ENCODE results near the gene ART3. TPM values are rescaled to one million over a fixed set of nuclear protein-coding genes. Genes with fewer than 3 reads are reported as not detected.

ART3 gene
- polyA plus RNA-seq, 2 donors: 0.29 to 0.31 TPM

DNA sequence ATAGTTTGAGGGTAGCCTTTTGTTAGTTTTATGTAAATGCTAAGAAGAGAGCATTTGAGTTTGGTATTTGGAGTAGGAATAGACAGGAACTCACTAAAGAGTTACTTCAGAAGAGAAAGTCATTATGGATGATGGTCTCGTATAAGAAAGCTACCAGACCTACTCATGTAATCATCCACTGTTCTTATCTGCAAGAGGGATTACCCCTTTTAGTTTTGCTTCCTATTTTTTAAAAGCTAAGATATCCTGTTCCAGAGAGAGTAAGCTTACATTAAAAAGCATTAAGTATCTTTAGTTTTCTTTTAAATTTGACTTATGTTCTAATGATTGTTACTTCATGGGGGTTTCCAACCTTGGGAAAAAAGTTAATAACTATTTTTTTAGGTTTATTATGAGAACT lies 12.5 kb upstream of the ART3 start:
- Histone ChIP-seq H3K4me3 (ENCODE audit: low read depth in 1 of 2, low read length in 2 of 2) (no peak overlapping the region), H3K27ac (ENCODE audit: low read depth in 2 of 2, low read length in 1 of 2) (no peak overlapping the region), H3K4me1 (ENCODE audit: control insufficient read depth in 2 of 2, insufficient read depth in 2 of 2, low read length in 1 of 2) (no peaks in the 10 kb centered on the region), H3K9me3 (ENCODE audit: control insufficient read depth in 2 of 2, insufficient read depth in 1 of 2, low read depth in 1 of 2, low read length in 1 of 2) (no peaks in the 10 kb centered on the region), H3K27me3 (ENCODE audit: control insufficient read depth in 1 of 2, insufficient read depth in 2 of 2, low read length in 2 of 2) (no peaks in the 10 kb centered on the region), H3K36me3 (ENCODE audit: control insufficient read depth in 2 of 2, insufficient read depth in 2 of 2, low read length in 1 of 2) (no peaks in the 10 kb centered on the region)
- 63 to 83% methylated on average over 1 of the region's 1 CpG for WGBS, 2 donors

DNA sequence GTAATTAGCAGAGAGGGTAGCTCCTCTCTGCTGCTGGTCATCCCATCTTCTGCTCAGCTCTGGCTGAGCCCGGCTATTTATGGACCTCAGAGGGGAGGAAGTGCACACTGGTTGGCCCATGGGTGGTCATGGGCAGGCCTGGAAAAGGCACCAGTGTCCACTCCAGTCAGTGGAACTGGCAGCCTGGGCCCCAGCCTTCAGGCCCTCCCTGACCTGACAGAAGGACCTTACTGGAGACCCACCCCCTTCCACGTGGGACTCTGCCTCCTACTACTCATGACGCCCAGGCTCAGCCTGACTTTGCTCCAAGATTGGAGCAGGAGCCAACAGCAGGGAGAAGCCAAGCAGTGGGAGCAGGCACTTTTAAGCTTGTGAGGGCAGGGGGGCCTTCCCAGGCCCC lies 8.0 kb upstream of the ART3 start:
- no peaks in the 10 kb centered on the region for H3K9me3 ChIP-seq (ENCODE audit: control insufficient read depth in 2 of 2, insufficient read depth in 1 of 2, low read depth in 1 of 2, low read length in 1 of 2)
- no peaks in the 10 kb centered on the region for H3K27me3 ChIP-seq (ENCODE audit: control insufficient read depth in 1 of 2, insufficient read depth in 2 of 2, low read length in 2 of 2)
- no peaks in the 10 kb centered on the region for H3K4me1 ChIP-seq (ENCODE audit: control insufficient read depth in 2 of 2, insufficient read depth in 2 of 2, low read length in 1 of 2)
- WGBS, 2 donors: 71 to 83% methylated on average over 3 of the region's 3 CpGs
- H3K36me3 ChIP-seq (ENCODE audit: control insufficient read depth in 2 of 2, insufficient read depth in 2 of 2, low read length in 1 of 2): no peaks in the 10 kb centered on the region
- H3K27ac ChIP-seq (ENCODE audit: low read depth in 2 of 2, low read length in 1 of 2): no peak overlapping the region
- no peak overlapping the region for H3K4me3 ChIP-seq (ENCODE audit: low read depth in 1 of 2, low read length in 2 of 2)

DNA sequence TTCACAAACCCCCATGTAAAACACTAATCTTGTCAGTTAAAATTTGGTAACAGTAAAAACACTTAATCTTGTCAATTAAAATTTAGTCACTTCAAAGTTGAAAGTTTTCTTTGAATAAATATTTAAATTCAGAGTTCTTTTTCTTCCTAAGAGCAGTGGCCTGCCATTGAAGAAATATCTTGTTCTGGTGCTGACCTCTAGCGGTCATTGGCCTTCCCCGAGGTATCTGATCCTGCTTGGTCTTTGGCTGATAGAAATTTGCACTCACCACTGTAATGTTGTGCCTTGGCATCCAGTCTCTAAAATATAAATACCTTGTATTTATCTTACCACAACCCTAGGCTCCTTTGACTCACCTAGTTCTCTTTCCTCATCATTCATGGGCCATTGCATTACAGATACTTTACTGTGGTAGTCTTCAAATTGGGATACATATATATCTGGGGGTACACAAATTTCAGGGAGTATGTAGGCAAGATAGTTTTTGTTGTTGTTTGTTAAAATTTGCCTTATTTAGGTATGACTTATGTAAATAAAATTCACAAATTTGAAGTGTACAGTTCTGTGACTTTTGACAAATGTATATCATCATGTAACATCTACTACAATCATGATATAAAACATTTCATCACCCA lies 6.7 kb upstream of the ART3 start:
- Histone ChIP-seq H3K27me3 (ENCODE audit: control insufficient read depth in 1 of 2, insufficient read depth in 2 of 2, low read length in 2 of 2) (no peaks in the 10 kb centered on the region), H3K9me3 (ENCODE audit: control insufficient read depth in 2 of 2, insufficient read depth in 1 of 2, low read depth in 1 of 2, low read length in 1 of 2) (no peaks in the 10 kb centered on the region), H3K4me3 (ENCODE audit: low read depth in 1 of 2, low read length in 2 of 2) (no peak overlapping the region), H3K4me1 (ENCODE audit: control insufficient read depth in 2 of 2, insufficient read depth in 2 of 2, low read length in 1 of 2) (no peaks in the 10 kb centered on the region), H3K36me3 (ENCODE audit: control insufficient read depth in 2 of 2, insufficient read depth in 2 of 2, low read length in 1 of 2) (no peaks in the 10 kb centered on the region), H3K27ac (ENCODE audit: low read depth in 2 of 2, low read length in 1 of 2) (no peak overlapping the region)
- WGBS, 2 donors: 0 to 3% methylated on average over 2 of the region's 2 CpGs

DNA sequence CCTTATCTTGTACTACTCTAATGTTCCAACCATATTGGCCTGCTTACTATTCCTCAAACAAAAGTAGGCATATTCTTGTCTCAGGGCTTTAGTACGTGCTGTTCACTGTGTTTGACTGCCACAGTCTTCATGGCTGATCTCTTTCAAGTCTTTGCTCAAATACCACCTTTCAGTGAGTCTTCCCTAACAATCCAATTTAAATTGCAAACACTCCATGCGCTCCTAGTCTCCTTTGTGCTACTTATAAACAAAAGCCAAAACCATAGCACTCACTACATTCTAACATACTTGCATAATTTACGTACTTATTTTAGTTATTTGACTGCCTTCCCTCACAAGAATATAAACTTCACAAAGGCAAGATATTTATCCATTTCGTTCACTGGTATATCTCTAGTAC lies 1.7 kb upstream of the ART3 start:
- H3K36me3 ChIP-seq (ENCODE audit: control insufficient read depth in 2 of 2, insufficient read depth in 2 of 2, low read length in 1 of 2): no peaks in the 10 kb centered on the region
- no peaks in the 10 kb centered on the region for H3K27me3 ChIP-seq (ENCODE audit: control insufficient read depth in 1 of 2, insufficient read depth in 2 of 2, low read length in 2 of 2)
- H3K4me1 ChIP-seq (ENCODE audit: control insufficient read depth in 2 of 2, insufficient read depth in 2 of 2, low read length in 1 of 2): no peaks in the 10 kb centered on the region
- 78 to 85% methylated on average over 4 of the region's 4 CpGs for WGBS, 2 donors
- no peaks in the 10 kb centered on the region for H3K9me3 ChIP-seq (ENCODE audit: control insufficient read depth in 2 of 2, insufficient read depth in 1 of 2, low read depth in 1 of 2, low read length in 1 of 2)
- no peak overlapping the region for H3K27ac ChIP-seq (ENCODE audit: low read depth in 2 of 2, low read length in 1 of 2)
- no peak overlapping the region for H3K4me3 ChIP-seq (ENCODE audit: low read depth in 1 of 2, low read length in 2 of 2)

DNA sequence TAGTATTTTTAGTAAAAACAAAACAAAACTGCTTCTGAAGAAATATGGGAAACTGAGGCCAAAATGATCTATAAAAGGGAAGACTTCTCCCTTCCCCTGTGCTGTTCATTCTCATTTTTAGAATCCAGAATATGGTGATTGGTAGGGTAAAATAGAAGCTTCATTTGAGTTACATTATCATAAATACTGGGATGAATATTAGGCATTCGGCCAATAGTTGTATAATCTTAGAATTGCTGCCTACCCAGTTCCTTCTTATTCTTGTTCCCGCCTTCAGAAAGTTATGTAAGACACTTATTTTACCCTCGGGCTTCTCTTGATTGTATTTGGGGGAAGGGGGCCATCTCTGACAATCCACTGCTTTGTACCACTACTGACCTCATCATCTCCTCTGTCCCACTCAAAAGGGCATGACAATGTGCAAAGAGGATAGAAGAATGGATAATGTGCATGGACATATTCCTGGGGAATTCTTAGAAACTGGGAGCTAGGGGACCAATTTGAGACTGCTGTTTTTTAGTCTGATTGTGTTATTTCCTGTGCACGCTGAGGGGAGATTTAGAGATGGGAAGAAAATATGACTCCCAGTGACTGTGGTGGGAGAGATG lies 588 bp downstream of the ART3 start:
- Histone ChIP-seq H3K27ac (ENCODE audit: low read depth in 2 of 2, low read length in 1 of 2) (no peak overlapping the region), H3K27me3 (ENCODE audit: control insufficient read depth in 1 of 2, insufficient read depth in 2 of 2, low read length in 2 of 2) (no peaks in the 10 kb centered on the region), H3K36me3 (ENCODE audit: control insufficient read depth in 2 of 2, insufficient read depth in 2 of 2, low read length in 1 of 2) (no peaks in the 10 kb centered on the region), H3K9me3 (ENCODE audit: control insufficient read depth in 2 of 2, insufficient read depth in 1 of 2, low read depth in 1 of 2, low read length in 1 of 2) (no peaks in the 10 kb centered on the region), H3K4me3 (ENCODE audit: low read depth in 1 of 2, low read length in 2 of 2) (no peak overlapping the region), H3K4me1 (ENCODE audit: control insufficient read depth in 2 of 2, insufficient read depth in 2 of 2, low read length in 1 of 2) (no peaks in the 10 kb centered on the region)
- 69 to 73% methylated on average over 4 of the region's 4 CpGs for whole genome bisulfite sequencing, 2 donors

DNA sequence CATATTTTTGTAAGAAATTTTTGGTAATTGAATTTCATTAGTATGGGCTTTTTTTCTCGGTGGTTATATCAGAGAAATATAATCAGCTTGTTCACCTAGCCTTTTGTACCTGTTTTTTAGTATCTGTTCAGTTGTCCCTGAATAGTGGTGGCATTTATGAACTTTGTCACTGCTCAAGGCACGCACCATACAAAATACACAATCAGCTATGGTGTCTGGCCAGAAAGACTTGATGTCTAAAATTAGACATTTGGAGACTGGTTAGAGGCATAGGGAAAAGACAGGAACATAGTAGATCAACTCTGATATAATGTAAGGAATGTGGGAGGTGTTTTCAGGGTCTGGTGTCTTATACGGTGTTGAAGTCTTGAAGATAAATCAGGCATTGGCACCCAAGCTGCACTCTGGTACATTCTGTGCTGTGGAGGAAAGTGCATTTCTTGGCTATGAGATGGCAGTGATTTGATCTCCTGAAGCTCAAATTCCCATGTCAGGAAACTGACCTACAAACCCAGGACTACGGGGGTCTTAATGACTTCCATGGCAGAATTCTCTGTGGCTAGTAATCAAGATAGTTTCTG lies 3.6 kb downstream of the ART3 start:
- Histone ChIP-seq H3K9me3 (ENCODE audit: control insufficient read depth in 2 of 2, insufficient read depth in 1 of 2, low read depth in 1 of 2, low read length in 1 of 2) (no peaks in the 10 kb centered on the region), H3K27ac (ENCODE audit: low read depth in 2 of 2, low read length in 1 of 2) (no peak overlapping the region), H3K4me3 (ENCODE audit: low read depth in 1 of 2, low read length in 2 of 2) (no peak overlapping the region), H3K27me3 (ENCODE audit: control insufficient read depth in 1 of 2, insufficient read depth in 2 of 2, low read length in 2 of 2) (no peaks in the 10 kb centered on the region), H3K36me3 (ENCODE audit: control insufficient read depth in 2 of 2, insufficient read depth in 2 of 2, low read length in 1 of 2) (no peaks in the 10 kb centered on the region), H3K4me1 (ENCODE audit: control insufficient read depth in 2 of 2, insufficient read depth in 2 of 2, low read length in 1 of 2) (no peaks in the 10 kb centered on the region)
- WGBS, 2 donors: 73 to 77% methylated on average over 4 of the region's 4 CpGs

DNA sequence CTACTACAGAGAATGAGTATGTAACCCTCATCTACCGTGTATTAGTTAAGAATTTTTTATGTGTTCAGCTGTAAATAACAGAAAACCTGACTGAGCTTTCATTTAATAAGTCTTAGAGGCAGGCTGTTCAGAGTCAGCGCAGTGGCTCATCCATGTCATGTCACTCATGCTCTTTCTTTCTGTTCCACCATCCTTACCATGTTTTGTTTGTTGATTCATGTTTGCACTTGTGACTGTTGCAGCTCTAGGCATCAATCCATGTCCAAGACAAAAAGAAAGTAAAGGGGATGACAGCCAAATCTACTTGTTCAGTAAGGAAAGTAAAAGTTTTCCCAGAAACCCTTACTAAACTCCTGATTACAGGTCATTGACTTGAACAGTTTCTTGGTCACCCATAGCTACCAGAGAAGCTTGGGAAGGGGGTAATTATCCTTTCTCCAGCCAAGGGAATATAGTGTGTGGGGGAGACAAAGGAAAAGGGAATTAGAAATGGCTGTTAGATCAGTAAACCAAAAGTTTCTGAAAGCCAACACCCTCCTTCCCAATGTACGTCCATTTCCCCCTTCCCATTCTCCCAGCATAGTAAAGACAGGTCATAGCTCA lies 9.0 kb downstream of the ART3 start:
- Histone ChIP-seq H3K36me3 (ENCODE audit: control insufficient read depth in 2 of 2, insufficient read depth in 2 of 2, low read length in 1 of 2) (no peaks in the 10 kb centered on the region), H3K4me1 (ENCODE audit: control insufficient read depth in 2 of 2, insufficient read depth in 2 of 2, low read length in 1 of 2) (no peaks in the 10 kb centered on the region), H3K4me3 (ENCODE audit: low read depth in 1 of 2, low read length in 2 of 2) (no peak overlapping the region), H3K27ac (ENCODE audit: low read depth in 2 of 2, low read length in 1 of 2) (peak overlapping the region in 1 of 2 donors; percentile 25), H3K27me3 (ENCODE audit: control insufficient read depth in 1 of 2, insufficient read depth in 2 of 2, low read length in 2 of 2) (no peaks in the 10 kb centered on the region), H3K9me3 (ENCODE audit: control insufficient read depth in 2 of 2, insufficient read depth in 1 of 2, low read depth in 1 of 2, low read length in 1 of 2) (no peaks in the 10 kb centered on the region)
- WGBS, 2 donors: 49 to 68% methylated on average over 3 of the region's 3 CpGs

DNA sequence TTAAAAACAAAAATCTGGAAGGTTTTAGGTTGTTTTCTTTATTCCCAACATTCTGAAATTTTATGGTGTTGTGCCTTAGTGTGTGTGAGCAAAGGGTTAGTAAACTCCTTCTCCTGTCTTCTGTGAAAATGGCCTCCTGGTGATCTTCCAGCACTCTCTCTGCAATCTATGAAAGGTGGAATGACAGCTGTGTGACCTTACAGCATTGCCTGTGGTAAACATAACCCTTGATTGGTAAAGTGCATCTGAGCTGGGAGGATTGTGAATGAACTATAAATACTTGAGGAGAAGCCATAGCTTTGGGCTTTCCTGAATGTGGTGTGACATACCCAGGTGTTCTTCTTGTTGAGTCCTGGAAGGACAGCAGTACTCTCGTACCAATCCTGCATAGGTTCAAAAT lies 10.0 kb downstream of the ART3 start:
- no peaks in the 10 kb centered on the region for H3K9me3 ChIP-seq (ENCODE audit: control insufficient read depth in 2 of 2, insufficient read depth in 1 of 2, low read depth in 1 of 2, low read length in 1 of 2)
- no peak overlapping the region for H3K27ac ChIP-seq (ENCODE audit: low read depth in 2 of 2, low read length in 1 of 2)
- WGBS, 2 donors: 67 to 78% methylated on average over 1 of the region's 1 CpG
- H3K27me3 ChIP-seq (ENCODE audit: control insufficient read depth in 1 of 2, insufficient read depth in 2 of 2, low read length in 2 of 2): no peaks in the 10 kb centered on the region
- no peak overlapping the region for H3K4me3 ChIP-seq (ENCODE audit: low read depth in 1 of 2, low read length in 2 of 2)
- no peaks in the 10 kb centered on the region for H3K36me3 ChIP-seq (ENCODE audit: control insufficient read depth in 2 of 2, insufficient read depth in 2 of 2, low read length in 1 of 2)
- H3K4me1 ChIP-seq (ENCODE audit: control insufficient read depth in 2 of 2, insufficient read depth in 2 of 2, low read length in 1 of 2): no peaks in the 10 kb centered on the region

DNA sequence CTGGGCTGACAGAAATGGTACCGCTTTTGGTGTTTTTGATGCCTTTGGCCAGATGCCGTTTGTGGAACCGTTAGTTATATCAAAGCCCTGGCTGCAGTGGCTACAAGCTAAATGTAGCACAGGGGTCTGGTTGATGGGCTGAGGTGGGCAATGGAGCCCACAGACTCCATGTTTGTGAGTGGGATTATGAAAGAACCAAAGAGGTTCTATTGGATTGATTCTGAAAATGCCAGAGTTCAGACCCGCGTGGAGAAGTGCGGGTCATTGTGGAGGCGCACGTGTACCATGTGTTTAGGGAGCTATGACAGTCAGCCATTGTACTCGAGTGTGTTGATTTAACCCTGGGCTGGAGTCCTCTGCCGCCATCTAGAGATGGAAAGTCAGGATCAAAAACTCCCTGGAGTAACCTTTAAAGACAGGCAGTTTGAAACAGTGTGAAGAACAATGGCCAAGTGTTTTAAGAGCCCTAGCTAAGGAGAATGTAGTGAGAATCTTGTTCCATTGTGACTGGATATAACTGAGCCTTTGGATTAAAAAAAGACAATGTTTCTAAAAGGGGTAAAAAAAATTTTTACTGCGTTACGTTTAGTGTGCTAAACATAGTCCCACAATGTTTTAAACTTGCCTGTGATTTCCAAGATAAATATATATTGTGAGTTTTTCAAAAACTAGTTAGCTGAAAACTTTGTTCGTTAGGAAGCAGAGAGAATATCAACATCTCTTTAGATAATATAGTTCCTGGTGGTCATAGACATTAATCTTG lies 12.7 kb downstream of the ART3 start:
- Histone ChIP-seq H3K27me3 (ENCODE audit: control insufficient read depth in 1 of 2, insufficient read depth in 2 of 2, low read length in 2 of 2) (no peaks in the 10 kb centered on the region), H3K36me3 (ENCODE audit: control insufficient read depth in 2 of 2, insufficient read depth in 2 of 2, low read length in 1 of 2) (no peaks in the 10 kb centered on the region), H3K4me1 (ENCODE audit: control insufficient read depth in 2 of 2, insufficient read depth in 2 of 2, low read length in 1 of 2) (no peaks in the 10 kb centered on the region), H3K4me3 (ENCODE audit: low read depth in 1 of 2, low read length in 2 of 2) (no peak overlapping the region), H3K9me3 (ENCODE audit: control insufficient read depth in 2 of 2, insufficient read depth in 1 of 2, low read depth in 1 of 2, low read length in 1 of 2) (no peaks in the 10 kb centered on the region), H3K27ac (ENCODE audit: low read depth in 2 of 2, low read length in 1 of 2) (no peak overlapping the region)
- WGBS, 2 donors: 33 to 34% methylated on average over 13 of the region's 13 CpGs

Measured in esophagus (tissue), 2 donors.